H1 (cell line): ENCODE results near the gene GNG13. TPM values are rescaled to one million over a fixed set of nuclear protein-coding genes. Genes with fewer than 3 reads are reported as not detected.

Experiments
- CTCF ChIA-PET: fragments of 300-600 bp; sonication (Branson Sonifier 250); formaldehyde crosslinking; loops from one replicate; lab custom pipeline; 2021; ENCODE audit not compliant: partially characterized antibody; lab: Charles Lee
- POLR2A ChIA-PET: fragments of 300-600 bp; sonication (Branson Sonifier 250); formaldehyde crosslinking; loops from one replicate; lab custom pipeline; 2021; ENCODE audit warnings: inconsistent platforms; ENCODE audit not compliant: partially characterized antibody; lab: Charles Lee
- DNase-seq, 2 experiments: peaks; one replicate each; pipeline versions ENCODE4 v3.0.0 to v3.0.0-alpha.2; 2010 to 2022; ENCODE audit warnings: low spot score in 2 of 2, low read depth in 1 of 2, mixed read lengths in 1 of 2
- FAIRE-seq: peaks from 2 replicates; lab custom pipeline; 2011; peaks lifted over from hg19 to GRCh38; lab: Jason Lieb, UNC
- H2AFZ ChIP-seq: 2 replicates; pipeline ENCODE4 v1.8.1; 2012; ENCODE audit warnings: low read length, inconsistent platforms
- H2AK5ac ChIP-seq: 2 replicates; pipeline ENCODE4 v1.6.1; 2013; ENCODE audit warnings: low read depth, low read length
- H2BK120ac ChIP-seq: replicated peaks from 2 replicates; pipeline ENCODE3; 2013; ENCODE audit warnings: low read depth, low read length, inconsistent platforms
- H2BK12ac ChIP-seq: 2 replicates; pipeline ENCODE4 v1.6.1; 2013; ENCODE audit warnings: low read depth, low read length
- H2BK15ac ChIP-seq: 2 replicates; pipeline ENCODE4 v1.6.1; 2013; ENCODE audit warnings: low read length
- H2BK20ac ChIP-seq: 2 replicates; pipeline ENCODE4 v1.6.1; 2013; ENCODE audit warnings: low read length
- H2BK5ac ChIP-seq: 2 replicates; pipeline ENCODE4 v1.6.1; 2013; ENCODE audit warnings: low read depth, low read length
- H3K14ac ChIP-seq: 2 replicates; pipeline ENCODE4 v1.6.1; 2013; ENCODE audit warnings: inconsistent platforms; ENCODE audit not compliant: insufficient read length
- H3K18ac ChIP-seq: 2 replicates; pipeline ENCODE4 v1.6.1; 2013; ENCODE audit warnings: low read length; ENCODE audit errors: extremely low read depth
- H3K23ac ChIP-seq: 2 replicates; pipeline ENCODE4 v1.6.1; 2013; ENCODE audit warnings: inconsistent platforms; ENCODE audit not compliant: insufficient read length
- H3K23me2 ChIP-seq: 2 replicates; pipeline ENCODE4 v1.6.1; 2013; ENCODE audit warnings: low read depth, low read length
- H3K27ac ChIP-seq: 2 replicates; pipeline ENCODE4 v1.6.1; 2011; ENCODE audit warnings: low read depth, low read length, inconsistent platforms
- H3K27me3 ChIP-seq, 4 experiments: replicated peaks in 1 of 4; 1 replicate in 1 of 4; 2 replicates in 3 of 4; pipeline versions ENCODE4 v1.6.1 to v1.8.1; 2011 to 2013; ENCODE audit warnings: low read length in 3 of 4, mild to moderate bottlenecking in 3 of 4, inconsistent platforms in 2 of 4, mixed read lengths in 2 of 4, moderate library complexity in 1 of 4; ENCODE audit not compliant: control insufficient read depth in 3 of 4, insufficient read depth in 3 of 4; ENCODE audit errors: extremely low read depth in 1 of 4
- H3K36me3 ChIP-seq, 4 experiments: 2 replicates each; pipeline versions ENCODE4 v1.6.1 to v1.8.1; 2011 to 2013; ENCODE audit warnings: mild to moderate bottlenecking in 4 of 4, low read length in 3 of 4, moderate library complexity in 2 of 4, control low read depth in 1 of 4, inconsistent platforms in 1 of 4; ENCODE audit not compliant: insufficient read depth in 4 of 4, control insufficient read depth in 2 of 4
- H3K4ac ChIP-seq: replicated peaks from 2 replicates; pipeline ENCODE3; 2013; ENCODE audit warnings: low read length, low read depth, mixed read lengths, inconsistent platforms; ENCODE audit not compliant: insufficient read length
- H3K4me1 ChIP-seq, 4 experiments: replicated peaks in 1 of 4; 1 replicate in 1 of 4; 2 replicates in 3 of 4; pipeline versions ENCODE4 v1.6.1 to v1.8.1; 2011 to 2013; ENCODE audit warnings: low read length in 3 of 4, inconsistent platforms in 2 of 4, mixed read lengths in 1 of 4; ENCODE audit not compliant: insufficient read depth in 4 of 4, control insufficient read depth in 3 of 4
- H3K4me2 ChIP-seq, 2 experiments: 2 replicates each; pipeline versions ENCODE4 v1.6.1 to v1.8.1; 2011 to 2013; ENCODE audit warnings: low read depth in 2 of 2, low read length in 2 of 2, control low read depth in 1 of 2, inconsistent platforms in 1 of 2, mild to moderate bottlenecking in 1 of 2; ENCODE audit not compliant: insufficient read depth in 1 of 2
- H3K4me3 ChIP-seq, 4 experiments: fragments of 200-600, 300-600 bp in 1 of 4; sonication (generic), shearing (Covaris generic), sonication (Bioruptor Twin) in 1 of 4; 2 replicates each; pipeline versions ENCODE4 v1.5.1 to v1.8.1; 2011 to 2016; ENCODE audit warnings: low read length in 4 of 4, low read depth in 3 of 4, control low read depth in 2 of 4, inconsistent platforms in 2 of 4, mild to moderate bottlenecking in 2 of 4, mixed read lengths in 1 of 4, moderate library complexity in 1 of 4; ENCODE audit not compliant: insufficient read depth in 2 of 4; ENCODE audit errors: extremely low read depth in 1 of 4
- H3K56ac ChIP-seq: replicated peaks from 2 replicates; pipeline ENCODE3; 2013; ENCODE audit warnings: low read depth, mild to moderate bottlenecking, mixed read lengths, low read length, inconsistent platforms; ENCODE audit not compliant: insufficient read length
- H3K79me1 ChIP-seq: 2 replicates; pipeline ENCODE4 v1.6.1; 2013; ENCODE audit warnings: low read depth, low read length, control low read depth
- H3K79me2 ChIP-seq, 2 experiments: 2 replicates each; pipeline versions ENCODE4 v1.6.1 to v1.8.1; 2012 to 2013; ENCODE audit warnings: low read length in 2 of 2, mild to moderate bottlenecking in 2 of 2, inconsistent platforms in 1 of 2; ENCODE audit not compliant: insufficient read depth in 2 of 2, control insufficient read depth in 1 of 2
- H3K9ac ChIP-seq, 4 experiments: replicated peaks in 1 of 4; 1 replicate in 1 of 4; 2 replicates in 3 of 4; pipeline versions ENCODE4 v1.6.1 to v1.8.1; 2011 to 2013; ENCODE audit warnings: low read depth in 3 of 4, low read length in 3 of 4, control low read depth in 2 of 4, mild to moderate bottlenecking in 2 of 4, moderate library complexity in 2 of 4, inconsistent platforms in 1 of 4; ENCODE audit errors: extremely low read depth in 1 of 4
- H3K9me3 ChIP-seq, 2 experiments: 2 replicates each; pipeline versions ENCODE4 v1.6.1 to v1.8.1; 2012 to 2013; ENCODE audit warnings: mild to moderate bottlenecking in 2 of 2, moderate library complexity in 2 of 2, control low read depth in 1 of 2, inconsistent platforms in 1 of 2, low read depth in 1 of 2, low read length in 1 of 2, mixed read lengths in 1 of 2; ENCODE audit not compliant: insufficient read depth in 2 of 2
- H4K20me1 ChIP-seq, 2 experiments: replicated peaks in 1 of 2; 2 replicates each; pipeline versions ENCODE3 to v1.8.1; 2011 to 2013; ENCODE audit warnings: inconsistent platforms in 2 of 2, low read length in 2 of 2, mild to moderate bottlenecking in 1 of 2; ENCODE audit not compliant: insufficient read depth in 2 of 2, control insufficient read depth in 1 of 2
- H4K5ac ChIP-seq: 2 replicates; pipeline ENCODE4 v1.6.1; 2013; ENCODE audit warnings: low read length, low read depth, mixed read lengths, inconsistent platforms; ENCODE audit not compliant: insufficient read length
- H4K8ac ChIP-seq: 2 replicates; pipeline ENCODE4 v1.8.0; 2013; ENCODE audit warnings: mild to moderate bottlenecking, moderate library complexity, low read length, inconsistent platforms; ENCODE audit not compliant: insufficient read depth; ENCODE audit errors: extremely low read depth
- H4K91ac ChIP-seq: replicated peaks from 2 replicates; pipeline ENCODE3; 2013; ENCODE audit warnings: low read length, mixed read lengths, inconsistent platforms; ENCODE audit not compliant: insufficient read length
- CEBPB ChIP-seq: IDR thresholded peaks from 2 replicates; pipeline ENCODE4 v1.6.1; 2012; ENCODE audit warnings: low read depth, low read length
- NRF1 ChIP-seq: IDR thresholded peaks from 2 replicates; pipeline ENCODE4 v1.6.1; 2011; ENCODE audit warnings: mild to moderate bottlenecking, low read depth, low read length, improper control_type of control experiment
- RAD21 ChIP-seq, 2 experiments: IDR thresholded peaks in 1 of 2; conservative IDR thresholded peaks in 1 of 2; 2 replicates each; pipeline ENCODE4 v1.6.1; 2011; ENCODE audit warnings: low read depth in 2 of 2, low read length in 2 of 2, improper control_type of control experiment in 1 of 2, inconsistent platforms in 1 of 2, mild to moderate bottlenecking in 1 of 2, moderate library complexity in 1 of 2
- RXRA ChIP-seq: IDR thresholded peaks from 2 replicates; pipeline ENCODE4 v1.6.1; 2011; ENCODE audit warnings: low read depth, mild to moderate bottlenecking, low read length, moderate library complexity; ENCODE audit not compliant: insufficient read depth
- SAP30 ChIP-seq: fragments of 300-600 bp; sonication (generic); IDR thresholded peaks from 2 replicates; pipeline ENCODE4 v1.7.1; 2012; ENCODE audit warnings: low read length, moderate library complexity, mild to moderate bottlenecking, inconsistent platforms; ENCODE audit not compliant: insufficient read depth, insufficient replicate concordance
- TAF1 ChIP-seq: IDR thresholded peaks from 2 replicates; pipeline ENCODE4 v1.6.1; 2011; ENCODE audit warnings: mild to moderate bottlenecking, low read depth, low read length
- WGBS, 2 experiments: shearing (Covaris generic) in 1 of 2; methylation state at CpG; one replicate each; pipeline versions ENCODE4 v1.1.6 to v1.1.7; 2013 to 2015; ENCODE audit warnings: low lambda C conversion rate in 2 of 2, mixed read lengths in 2 of 2, inconsistent platforms in 1 of 2, low coverage in 1 of 2, missing lambda C conversion rate in 1 of 2; ENCODE audit not compliant: insufficient replicate concordance in 2 of 2, insufficient coverage in 1 of 2, insufficient read length in 1 of 2; ENCODE audit errors: extremely low coverage in 1 of 2, missing lambda C conversion rate in 1 of 2; 5-methylcytosine and 5-hydroxymethylcytosine counted together
- polyA plus RNA-seq, 7 experiments: library from polyadenylated mRNA; depleted of rRNA in 3 of 7; stranded (reverse) in 5 of 7; unstranded in 2 of 7; fragments of >200 nt in 5 of 7; fragments of 200-250 nt in 2 of 7; gene quantifications; 1 replicate in 5 of 7; 2 replicates in 1 of 7; 4 replicates in 1 of 7; pipeline versions ENCODE4 v1.2.1 to v1.2.3, GENCODE V29; 2011 to 2013; ENCODE audit warnings: missing spikeins in 2 of 7, mixed read lengths in 2 of 7
- total RNA-seq: library from RNA; stranded (reverse); fragmentation: NEBNext Ultra II Directional; extraction: Animal tissue kit (Norgen Biotek cat#: 25700); gene quantifications from 2 replicates; pipeline ENCODE4 v1.2.1, GENCODE V29; 2021
- TF ChIP-seq, protein P1 (sequence below): IDR thresholded peaks from 2 replicates; pipeline ENCODE4 v1.6.1; 2011; ENCODE audit warnings: low read depth, mild to moderate bottlenecking, low read length; ENCODE audit not compliant: insufficient read depth
- TF ChIP-seq, protein P2 (sequence below): IDR thresholded peaks from 2 replicates; pipeline ENCODE4 v1.6.1; 2011; ENCODE audit warnings: low read length, improper control_type of control experiment
- TF ChIP-seq, protein P3 (sequence below): IDR thresholded peaks from 2 replicates; pipeline ENCODE4 v1.6.1; 2012; ENCODE audit warnings: inconsistent platforms

The GNG13 gene
- total and polyA plus RNA-seq, 2 of the 8 experiments (the other 6 are each of a cell fraction or from before 2014, with no cell fraction given): not detected

DNA sequence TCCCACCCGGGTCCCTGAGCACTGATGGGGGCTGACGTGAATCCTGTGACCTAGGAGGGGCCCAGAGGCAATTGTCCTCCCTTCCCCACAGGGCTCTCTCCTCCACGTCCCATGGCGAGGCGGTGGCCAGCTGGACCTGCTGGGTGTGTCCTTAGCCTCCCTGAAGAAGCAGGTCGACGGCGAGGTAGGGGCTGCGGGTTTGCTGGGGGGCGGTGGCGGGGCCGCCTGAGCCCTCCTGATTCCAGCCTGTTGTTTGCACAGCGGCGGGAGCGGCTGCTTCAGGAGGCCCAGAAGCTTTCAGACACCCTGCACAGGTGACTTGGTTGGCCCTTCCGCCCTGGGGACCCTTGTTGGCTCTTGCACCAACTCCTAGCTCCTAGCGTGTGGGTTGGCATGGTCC lies 10.4 kb downstream of the GNG13 start:
- no peak overlapping the region for H2AK5ac ChIP-seq
- H3K4me2 ChIP-seq: no peak overlapping the region; a peak in 1 of 4 replicates
- WGBS, 2 experiments: 95% methylated on average over 13 of the region's 17 CpGs; no CpG with 5 or more reads in 1 of the 2 experiments
- no peak overlapping the region for H3K27ac ChIP-seq
- peaks cover 9% of the 10 kb centered on the region; the same call in 1 of the 2 replicates for H3K23me2 ChIP-seq
- no peak overlapping the region for H2AFZ ChIP-seq
- H3K36me3 ChIP-seq: peaks cover 5 to 48% (median 14%) of the 10 kb centered on the region in 4 experiments; a peak in 5 of 8 replicates
- no peak overlapping the region for H4K91ac ChIP-seq
- H2BK20ac ChIP-seq: no peak overlapping the region
- H3K56ac ChIP-seq: no peak overlapping the region
- H4K20me1 ChIP-seq: peaks cover 6 to 33% of the 10 kb centered on the region in 2 experiments
- peaks cover 5% of the 10 kb centered on the region; the same call in 1 of the 2 replicates for H3K79me1 ChIP-seq
- no peak overlapping the region for H3K14ac ChIP-seq
- no peak overlapping the region for H2BK15ac ChIP-seq
- H3K9me3 ChIP-seq: no peaks in the 10 kb centered on the region
- CTCF ChIA-PET: interaction anchor here (13.7 kb wide), 1 partner anchor 68 kb away, joined by 424 read pairs; the partner anchor contains the start of genes ANTKMT, CCDC78, HAGHL and METRN
- no peak overlapping the region for H3K18ac ChIP-seq
- no peak for FAIRE-seq
- no peak overlapping the region for H2BK120ac ChIP-seq
- H3K79me2 ChIP-seq: peaks cover 0 to 16% of the 10 kb centered on the region in 2 experiments; a peak in 1 of 4 replicates
- no peak for DNase-seq
- POLR2A ChIA-PET: interaction anchor here (3.0 to 4.4 kb wide), 2 partner anchors 11 to 70 kb away, joined by 20 to 24 read pairs; partner anchors contain the start of genes ANTKMT and GNG13
- H3K27me3 ChIP-seq: no peaks in the 10 kb centered on the region
- H4K5ac ChIP-seq: no peak overlapping the region
- no peak overlapping the region for H4K8ac ChIP-seq
- H3K4me3 ChIP-seq: no peak overlapping the region
- H3K9ac ChIP-seq: no peak overlapping the region
- no peak overlapping the region for H3K4ac ChIP-seq
- peaks cover 0 to 14% (median 6%) of the 10 kb centered on the region in 4 experiments; a peak in 4 of 7 replicates for H3K4me1 ChIP-seq
- H3K23ac ChIP-seq: no peak overlapping the region
- no peak overlapping the region for H2BK5ac ChIP-seq
- H2BK12ac ChIP-seq: no peak overlapping the region
- TF ChIP-seq, protein P1, sequence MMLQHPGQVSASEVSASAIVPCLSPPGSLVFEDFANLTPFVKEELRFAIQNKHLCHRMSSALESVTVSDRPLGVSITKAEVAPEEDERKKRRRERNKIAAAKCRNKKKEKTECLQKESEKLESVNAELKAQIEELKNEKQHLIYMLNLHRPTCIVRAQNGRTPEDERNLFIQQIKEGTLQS: no peak
- TF ChIP-seq RXRA (no peak), CEBPB (no peak), SAP30 (no peak), NRF1 (no peak), TAF1 (no peak), RAD21 (IDR thresholded peaks at IDR 0.05 in 1 of 2, conservative IDR thresholded peaks at IDR 0.05 in 1 of 2; ENCODE audit: low read depth in 2 of 2, low read length in 2 of 2) (no peak)
- TF ChIP-seq, protein P2, sequence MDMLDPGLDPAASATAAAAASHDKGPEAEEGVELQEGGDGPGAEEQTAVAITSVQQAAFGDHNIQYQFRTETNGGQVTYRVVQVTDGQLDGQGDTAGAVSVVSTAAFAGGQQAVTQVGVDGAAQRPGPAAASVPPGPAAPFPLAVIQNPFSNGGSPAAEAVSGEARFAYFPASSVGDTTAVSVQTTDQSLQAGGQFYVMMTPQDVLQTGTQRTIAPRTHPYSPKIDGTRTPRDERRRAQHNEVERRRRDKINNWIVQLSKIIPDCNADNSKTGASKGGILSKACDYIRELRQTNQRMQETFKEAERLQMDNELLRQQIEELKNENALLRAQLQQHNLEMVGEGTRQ: no peak
- TF ChIP-seq, protein P3, sequence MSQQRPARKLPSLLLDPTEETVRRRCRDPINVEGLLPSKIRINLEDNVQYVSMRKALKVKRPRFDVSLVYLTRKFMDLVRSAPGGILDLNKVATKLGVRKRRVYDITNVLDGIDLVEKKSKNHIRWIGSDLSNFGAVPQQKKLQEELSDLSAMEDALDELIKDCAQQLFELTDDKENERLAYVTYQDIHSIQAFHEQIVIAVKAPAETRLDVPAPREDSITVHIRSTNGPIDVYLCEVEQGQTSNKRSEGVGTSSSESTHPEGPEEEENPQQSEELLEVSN: no peak
